GM19043 (cell line): ENCODE results near the gene TXNDC15.
"Not testable (repeated sequence)": the region's sequence is repeated elsewhere in the genome, so short reads cannot be mapped to it uniquely, and the experiment has no call there.

Experiments used
- ATAC-seq: cut with Tn5 transposase; IDR thresholded peaks from one replicate; pipeline ENCODE4 v1.9.1; 2021; ENCODE audit warnings: low read depth; ENCODE audit not compliant: unreplicated experiment

TXNDC15 gene

GRCh38 chr5:134877159-134877558 is 3.0 kb downstream of the TXNDC15 start:
- ATAC-seq, result peak; percentile 37

GRCh38 chr5:134878403-134878802 is 4.2 kb downstream of the TXNDC15 start:
- ATAC-seq, result no peak

- ATAC-seq, result no peak
Measured at GRCh38 chr5:134879456-134879855, 5.3 kb downstream of the TXNDC15 start.

GRCh38 chr5:134880937-134881336 is 6.8 kb downstream of the TXNDC15 start:
- not testable (repeated sequence) for ATAC-seq

- ATAC-seq, result not testable (repeated sequence)
Measured at GRCh38 chr5:134881711-134882110, 7.5 kb downstream of the TXNDC15 start.

- no peak for ATAC-seq
Measured at GRCh38 chr5:134887593-134888159, 13.5 kb downstream of the TXNDC15 start.

GRCh38 chr5:134889335-134889734 is 15.2 kb downstream of the TXNDC15 start:
- ATAC-seq, result no peak

- ATAC-seq, result no peak
Measured at GRCh38 chr5:134891473-134891872, 17.3 kb downstream of the TXNDC15 start.

GRCh38 chr5:134892282-134892681 is 18.1 kb downstream of the TXNDC15 start:
- ATAC-seq, result no peak

GRCh38 chr5:134892926-134893325 is 18.8 kb downstream of the TXNDC15 start:
- ATAC-seq, result no peak

- ATAC-seq, result no peak
Measured at GRCh38 chr5:134893748-134894505, 19.8 kb downstream of the TXNDC15 start.

- peak; percentile 26 for ATAC-seq
Measured at GRCh38 chr5:134902071-134902801, 28.1 kb downstream of the TXNDC15 start.

GRCh38 chr5:134904610-134905245 is 30.6 kb downstream of the TXNDC15 start, which contains the start of gene PCBD2:
TSS of gene PCBD2 (plus strand) at chr5:134905131. CDS start at chr5:134905140, 9 bp downstream.
- peak; percentile 71 for ATAC-seq

GRCh38 chr5:134905246-134905996 is 31.2 kb downstream of the TXNDC15 start:
- ATAC-seq, result peak; percentile 18

GRCh38 chr5:134906811-134907210 is 32.6 kb downstream of the TXNDC15 start:
- ATAC-seq, result no peak

GRCh38 chr5:134910752-134911151 is 36.6 kb downstream of the TXNDC15 start:
- not testable (repeated sequence) for ATAC-seq

- no peak for ATAC-seq
Measured at GRCh38 chr5:134911285-134912206, 37.4 kb downstream of the TXNDC15 start.

- no peak for ATAC-seq
Measured at GRCh38 chr5:134913254-134913653, 39.1 kb downstream of the TXNDC15 start.

- no peak for ATAC-seq
Measured at GRCh38 chr5:134913795-134914194, 39.6 kb downstream of the TXNDC15 start.
